ENCODE measurements around the gene FKBP11. TPM values are rescaled to one million over a fixed set of nuclear protein-coding genes. Genes with fewer than 3 reads are reported as not detected.
"Not testable (repeated sequence)": the region's sequence is repeated elsewhere in the genome, so short reads cannot be mapped to it uniquely, and the experiment has no call there.

FKBP11 gene
- total and polyA plus RNA-seq, 4 donors: 12.4 to 22.5 (median 13.3) TPM

- no peak overlapping the region for H3K27ac ChIP-seq (ENCODE audit: low read depth, low read length)
- no peaks in the 10 kb centered on the region for H3K36me3 ChIP-seq (ENCODE audit: control insufficient read depth, insufficient read depth, low read length)
- H3K4me3 ChIP-seq (ENCODE audit: low read depth, low read length): no peak overlapping the region
- 88% methylated on average over 1 of the region's 2 CpGs for WGBS (ENCODE audit: insufficient coverage)
- H3K9me3 ChIP-seq (ENCODE audit: control insufficient read depth, insufficient read depth, low read length): no peaks in the 10 kb centered on the region
- no peaks in the 10 kb centered on the region for H3K27me3 ChIP-seq (ENCODE audit: control insufficient read depth, insufficient read depth, low read length)
- no peak for DNase-seq (ENCODE audit: low read depth in 4 of 6, low spot score in 6 of 6)
- peaks cover 18% of the 10 kb centered on the region for H3K4me1 ChIP-seq (ENCODE audit: control insufficient read depth, insufficient read depth, low read length)
Measured at GRCh38 chr12:48878548-48878947, 46.7 kb downstream of the FKBP11 start.

GRCh38 chr12:48875944-48876515 is 49.3 kb downstream of the FKBP11 start:
- DNase-seq (ENCODE audit: low read depth in 4 of 6, low spot score in 6 of 6): no peak
- 73% methylated on average over 2 of the region's 4 CpGs for WGBS (ENCODE audit: insufficient coverage)

GRCh38 chr12:48873534-48873933 is 51.8 kb downstream of the FKBP11 start:
- not testable (repeated sequence) for H3K27ac ChIP-seq (ENCODE audit: low read depth, low read length); H3K36me3 ChIP-seq (ENCODE audit: control insufficient read depth, insufficient read depth, low read length); H3K4me3 ChIP-seq (ENCODE audit: low read depth, low read length); DNase-seq (ENCODE audit: low read depth in 4 of 6, low spot score in 6 of 6); H3K9me3 ChIP-seq (ENCODE audit: control insufficient read depth, insufficient read depth, low read length); H3K4me1 ChIP-seq (ENCODE audit: control insufficient read depth, insufficient read depth, low read length); H3K27me3 ChIP-seq (ENCODE audit: control insufficient read depth, insufficient read depth, low read length)
- 92% methylated on average over 7 of the region's 8 CpGs for WGBS (ENCODE audit: insufficient coverage)

More at GRCh38 chr12:48875944-48876515, 49.3 kb downstream of the FKBP11 start:
- no peaks in the 10 kb centered on the region for H3K27me3 ChIP-seq (ENCODE audit: control insufficient read depth, insufficient read depth, low read length)
- H3K4me1 ChIP-seq (ENCODE audit: control insufficient read depth, insufficient read depth, low read length): peaks cover 4% of the 10 kb centered on the region
- no peaks in the 10 kb centered on the region for H3K9me3 ChIP-seq (ENCODE audit: control insufficient read depth, insufficient read depth, low read length)
- H3K4me3 ChIP-seq (ENCODE audit: low read depth, low read length): no peak overlapping the region
- H3K27ac ChIP-seq (ENCODE audit: low read depth, low read length): no peak overlapping the region
- H3K36me3 ChIP-seq (ENCODE audit: control insufficient read depth, insufficient read depth, low read length): no peaks in the 10 kb centered on the region

GRCh38 chr12:48873096-48873495 is 52.2 kb downstream of the FKBP11 start:
- Histone ChIP-seq H3K27ac (ENCODE audit: low read depth, low read length) (no peak overlapping the region), H3K4me1 (ENCODE audit: control insufficient read depth, insufficient read depth, low read length) (peaks cover 4% of the 10 kb centered on the region), H3K4me3 (ENCODE audit: low read depth, low read length) (no peak overlapping the region), H3K9me3 (ENCODE audit: control insufficient read depth, insufficient read depth, low read length) (no peaks in the 10 kb centered on the region), H3K36me3 (ENCODE audit: control insufficient read depth, insufficient read depth, low read length) (no peaks in the 10 kb centered on the region), H3K27me3 (ENCODE audit: control insufficient read depth, insufficient read depth, low read length) (no peaks in the 10 kb centered on the region)
- DNase-seq (ENCODE audit: low read depth in 4 of 6, low spot score in 6 of 6): no peak
- WGBS (ENCODE audit: insufficient coverage): no CpG with 5 or more reads among the region's 4 CpGs

Small RNA genes lying within 50 kb of the gene (small RNA-seq; reads per million reads assigned to genes)
- not detected for gene AC073610.1 (ENCODE audit: low replicate concordance)
- gene RNU6-600P (ENCODE audit: low replicate concordance): not detected

Other genes starting within 250 kb of the FKBP11 start
- 10 to 100 TPM; 42.5 to 54.0 TPM for gene KANSL2, start 243.3 kb downstream of the FKBP11 start, total RNA-seq
- 10 to 100 TPM; 40.2 to 44.5 TPM for gene KANSL2, start 243.3 kb downstream of the FKBP11 start, polyA plus RNA-seq (ENCODE audit: insufficient read length in 2 of 2)
- gene CCNT1, start 208.8 kb downstream of the FKBP11 start, total RNA-seq: 10 to 100 TPM; 30.2 to 34.6 TPM
- 10 to 100 TPM; 15.2 to 16.3 TPM for gene CCNT1, start 208.8 kb downstream of the FKBP11 start, polyA plus RNA-seq (ENCODE audit: insufficient read length in 2 of 2)
- 10 to 100 TPM; 39.9 to 51.9 TPM for gene ADCY6, start 136.4 kb downstream of the FKBP11 start, total RNA-seq
- 10 to 100 TPM; 58.4 to 90.2 TPM for gene ADCY6, start 136.4 kb downstream of the FKBP11 start, polyA plus RNA-seq (ENCODE audit: insufficient read length in 2 of 2)
- gene CACNB3, start 107.0 kb downstream of the FKBP11 start, total RNA-seq: 10 to 100 TPM; 24.0 to 37.0 TPM
- 10 to 100 TPM; 73.8 to 89.6 TPM for gene CACNB3, start 107.0 kb downstream of the FKBP11 start, polyA plus RNA-seq (ENCODE audit: insufficient read length in 2 of 2)
- 10 to 100 TPM; 44.0 to 85.4 TPM for gene DDX23, start 73.3 kb downstream of the FKBP11 start, total RNA-seq
- gene DDX23, start 73.3 kb downstream of the FKBP11 start, polyA plus RNA-seq (ENCODE audit: insufficient read length in 2 of 2): 10 to 100 TPM; 76.1 to 87.0 TPM
- 10 to 100 TPM in 1 of 2 donors, 1 to 10 TPM in 1; 8.5 to 15.1 TPM for gene RND1, start 59.6 kb downstream of the FKBP11 start, total RNA-seq
- gene RND1, start 59.6 kb downstream of the FKBP11 start, polyA plus RNA-seq (ENCODE audit: insufficient read length in 2 of 2): 10 to 100 TPM; 41.7 to 45.8 TPM
- 10 to 100 TPM; 67.9 to 74.6 TPM for gene ARF3, start 32.0 kb upstream of the FKBP11 start, total RNA-seq
- 100 to 1,000 TPM; 285 to 319 TPM for gene ARF3, start 32.0 kb upstream of the FKBP11 start, polyA plus RNA-seq (ENCODE audit: insufficient read length in 2 of 2)
- gene WNT10B, start 46.2 kb upstream of the FKBP11 start, total RNA-seq: 1 to 10 TPM; 2.5 to 2.6 TPM
- gene WNT10B, start 46.2 kb upstream of the FKBP11 start, polyA plus RNA-seq (ENCODE audit: insufficient read length in 2 of 2): 10 to 100 TPM; 11.6 to 12.7 TPM
- gene WNT1, start 52.8 kb upstream of the FKBP11 start, total RNA-seq: not detected
- gene WNT1, start 52.8 kb upstream of the FKBP11 start, polyA plus RNA-seq (ENCODE audit: insufficient read length in 2 of 2): 1 to 10 TPM; 2.0 to 2.9 TPM
- gene DDN, start 73.9 kb upstream of the FKBP11 start, total RNA-seq: under 1 TPM; 0.44 to 0.79 TPM
- gene DDN, start 73.9 kb upstream of the FKBP11 start, polyA plus RNA-seq (ENCODE audit: insufficient read length in 2 of 2): 1 to 10 TPM; 1.2 to 1.5 TPM
- 10 to 100 TPM; 43.2 to 74.7 TPM for gene PRKAG1, start 93.3 kb upstream of the FKBP11 start, total RNA-seq
- 10 to 100 TPM; 65.2 to 75.2 TPM for gene PRKAG1, start 93.3 kb upstream of the FKBP11 start, polyA plus RNA-seq (ENCODE audit: insufficient read length in 2 of 2)
- gene KMT2D, start 135.3 kb upstream of the FKBP11 start, total RNA-seq: 10 to 100 TPM; 27.2 to 39.6 TPM
- gene KMT2D, start 135.3 kb upstream of the FKBP11 start, polyA plus RNA-seq (ENCODE audit: insufficient read length in 2 of 2): 10 to 100 TPM; 41.6 to 43.2 TPM
- 1 to 10 TPM; 1.5 to 1.6 TPM for gene RHEBL1, start 144.5 kb upstream of the FKBP11 start, total RNA-seq
- 1 to 10 TPM; 2.0 to 4.1 TPM for gene RHEBL1, start 144.5 kb upstream of the FKBP11 start, polyA plus RNA-seq (ENCODE audit: insufficient read length in 2 of 2)
- gene DHH, start 169.3 kb upstream of the FKBP11 start, total RNA-seq: 1 to 10 TPM; 5.4 to 8.1 TPM
- 1 to 10 TPM; 1.3 to 4.8 TPM for gene DHH, start 169.3 kb upstream of the FKBP11 start, polyA plus RNA-seq (ENCODE audit: insufficient read length in 2 of 2)
- 10 to 100 TPM; 38.0 to 48.5 TPM for gene LMBR1L, start 185.4 kb upstream of the FKBP11 start, total RNA-seq
- 100 to 1,000 TPM in 1 of 2 donors, 10 to 100 TPM in 1; 81.0 to 127 TPM for gene LMBR1L, start 185.4 kb upstream of the FKBP11 start, polyA plus RNA-seq (ENCODE audit: insufficient read length in 2 of 2)
- gene TUBA1B, start 205.9 kb upstream of the FKBP11 start, total RNA-seq: 1,000 to 10,000 TPM; 1,390 to 1,569 TPM
- gene TUBA1B, start 205.9 kb upstream of the FKBP11 start, polyA plus RNA-seq (ENCODE audit: insufficient read length in 2 of 2): 1,000 to 10,000 TPM; 2,470 to 2,528 TPM